GM13977 (cell line): Measurements from ENCODE around the gene CSF3R.

Experiments used
- DNase-seq: peaks from one replicate; pipeline ENCODE4 v3.0.0; 2012; ENCODE audit warnings: low spot score
- in situ Hi-C: fragments of 300-500 bp; cut with MboI; formaldehyde crosslinking; loops from one replicate; pipeline ENCODE4 v1.12.0; 2022; ENCODE audit warnings: low sequenced_read_pairs, low pct_unique_long_range_greater_than_20kb, mixed read lengths, inconsistent platforms; ENCODE audit not compliant: unreplicated experiment
- TF ChIP-seq, protein P1 (sequence below): IDR thresholded peaks from 2 replicates; pipeline ENCODE4 v1.5.1; 2012; ENCODE audit warnings: mild to moderate bottlenecking, control low read depth; ENCODE audit not compliant: insufficient read depth; ENCODE audit errors: extremely low read depth, missing control alignments

Gene CSF3R

DNA sequence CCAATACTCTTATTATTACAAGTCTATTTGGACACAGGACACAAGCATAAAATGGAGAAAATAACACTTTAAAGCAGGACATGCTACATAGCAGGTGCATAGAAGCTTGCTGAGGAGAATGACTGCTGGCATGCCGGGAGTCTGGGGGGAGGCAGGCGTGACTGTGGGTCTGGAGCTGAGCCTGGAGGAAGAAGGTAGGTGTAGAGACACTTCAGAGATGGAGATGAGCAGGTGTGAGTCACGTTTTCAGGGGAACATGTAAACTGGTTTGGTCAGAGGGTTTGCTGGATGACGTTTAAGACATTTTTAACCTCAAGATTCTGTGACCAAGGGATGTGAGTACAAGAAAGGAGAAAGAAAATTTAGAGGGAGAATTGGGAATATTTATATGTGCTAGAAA, 56.9 kb downstream of the CSF3R start:
- TF ChIP-seq, protein P1, sequence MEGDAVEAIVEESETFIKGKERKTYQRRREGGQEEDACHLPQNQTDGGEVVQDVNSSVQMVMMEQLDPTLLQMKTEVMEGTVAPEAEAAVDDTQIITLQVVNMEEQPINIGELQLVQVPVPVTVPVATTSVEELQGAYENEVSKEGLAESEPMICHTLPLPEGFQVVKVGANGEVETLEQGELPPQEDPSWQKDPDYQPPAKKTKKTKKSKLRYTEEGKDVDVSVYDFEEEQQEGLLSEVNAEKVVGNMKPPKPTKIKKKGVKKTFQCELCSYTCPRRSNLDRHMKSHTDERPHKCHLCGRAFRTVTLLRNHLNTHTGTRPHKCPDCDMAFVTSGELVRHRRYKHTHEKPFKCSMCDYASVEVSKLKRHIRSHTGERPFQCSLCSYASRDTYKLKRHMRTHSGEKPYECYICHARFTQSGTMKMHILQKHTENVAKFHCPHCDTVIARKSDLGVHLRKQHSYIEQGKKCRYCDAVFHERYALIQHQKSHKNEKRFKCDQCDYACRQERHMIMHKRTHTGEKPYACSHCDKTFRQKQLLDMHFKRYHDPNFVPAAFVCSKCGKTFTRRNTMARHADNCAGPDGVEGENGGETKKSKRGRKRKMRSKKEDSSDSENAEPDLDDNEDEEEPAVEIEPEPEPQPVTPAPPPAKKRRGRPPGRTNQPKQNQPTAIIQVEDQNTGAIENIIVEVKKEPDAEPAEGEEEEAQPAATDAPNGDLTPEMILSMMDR: no peak
- in situ Hi-C loops: no loop called here
- no peak for DNase-seq

DNA sequence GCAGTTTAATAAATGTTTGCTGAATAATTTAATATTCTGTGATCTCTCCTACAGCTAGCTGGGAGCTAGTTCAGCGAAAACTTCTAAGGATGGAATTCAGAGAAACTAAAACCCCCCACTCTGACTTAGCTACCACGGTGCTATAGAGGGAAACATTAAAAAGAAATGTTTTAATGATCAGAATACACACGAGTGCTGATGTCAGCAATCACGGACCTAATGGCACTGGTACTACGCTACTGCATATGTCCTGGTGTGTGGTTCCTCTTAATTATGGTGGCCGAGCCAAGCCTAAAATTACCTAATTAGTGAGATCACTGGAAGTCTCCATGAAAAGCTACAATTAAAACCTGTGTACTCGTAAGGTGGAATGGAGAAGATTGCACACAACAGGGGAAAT, 61.1 kb downstream of the CSF3R start:
- DNase-seq: no peak
- in situ Hi-C loops: loop anchor here (25.0 kb wide), 1 partner anchor 284 kb away; the partner anchor contains the start of genes COL8A2 and TRAPPC3
- TF ChIP-seq, protein P1: no peak

DNA sequence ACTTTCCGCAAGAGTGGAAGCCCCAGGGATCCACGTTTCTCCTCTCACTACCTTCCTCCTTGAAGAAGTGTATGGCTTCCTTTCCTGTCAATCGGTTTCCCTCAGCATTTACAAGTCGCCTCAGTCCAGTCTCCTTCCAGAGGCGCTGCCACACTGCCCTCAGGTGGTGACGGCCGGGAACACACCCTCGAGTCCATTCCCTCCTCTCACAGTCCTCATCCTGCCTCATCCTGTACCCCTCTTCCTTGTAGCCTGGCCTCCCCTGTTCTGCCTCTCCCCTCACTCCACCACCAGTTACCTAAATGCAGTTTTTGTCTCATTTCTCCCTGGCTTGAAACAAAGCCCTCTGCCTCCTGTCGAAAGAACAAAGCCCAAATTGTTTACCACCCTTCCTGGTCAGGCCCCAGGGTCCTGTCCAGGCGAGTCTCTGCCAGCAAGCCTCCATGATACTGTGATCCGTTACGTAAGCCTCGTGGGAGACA, 61.8 kb downstream of the CSF3R start:
- DNase-seq: peak; percentile 76
- in situ Hi-C loops: loop anchor here (25.0 kb wide), 1 partner anchor 284 kb away; the partner anchor contains the start of genes COL8A2 and TRAPPC3
- TF ChIP-seq, protein P1: peak; percentile 96

DNA sequence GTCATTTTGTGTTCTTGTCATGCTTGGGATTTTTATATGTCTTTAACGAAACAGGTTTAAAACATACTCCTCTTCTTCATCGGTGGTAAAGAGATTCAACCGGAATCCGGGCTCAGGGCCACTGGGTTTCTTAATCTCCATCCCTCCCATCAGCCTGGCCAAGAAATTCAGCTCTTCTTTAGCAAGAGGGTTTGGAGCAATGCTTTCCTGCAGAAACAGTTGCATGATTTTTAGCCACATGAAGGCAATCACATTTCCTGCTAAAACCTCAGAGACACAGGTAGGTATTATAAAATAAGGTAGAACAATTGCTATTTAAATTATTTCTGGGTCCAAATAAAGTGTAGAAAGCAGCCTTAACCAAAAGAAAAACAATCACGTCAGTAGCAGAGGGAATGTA, 62.3 kb downstream of the CSF3R start:
- TF ChIP-seq, protein P1: no peak
- in situ Hi-C loops: loop anchor here (25.0 kb wide), 1 partner anchor 283 kb away; the partner anchor contains the start of genes COL8A2 and TRAPPC3
- DNase-seq: no peak

DNA sequence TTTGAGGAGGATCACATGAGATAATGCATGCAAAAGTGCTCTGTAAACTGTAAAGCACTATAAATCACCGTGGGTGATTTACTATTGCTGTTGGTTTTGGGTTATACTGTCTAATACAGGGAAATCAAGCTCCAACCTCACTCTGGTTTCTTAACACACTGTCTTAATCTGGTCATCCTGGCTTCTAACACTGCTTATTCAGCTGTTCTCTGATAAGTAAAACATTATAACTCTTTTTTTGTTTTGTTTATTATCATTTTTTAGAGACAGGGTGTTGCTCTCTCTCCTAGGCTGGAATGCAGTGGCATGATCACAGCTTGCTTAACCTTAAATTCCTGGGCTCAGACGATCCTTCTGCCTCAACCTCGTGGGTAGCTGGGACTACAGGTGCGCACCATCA, 63.1 kb downstream of the CSF3R start:
- DNase-seq: no peak
- in situ Hi-C loops: loop anchor here (25.0 kb wide), 1 partner anchor 282 kb away; the partner anchor contains the start of genes COL8A2 and TRAPPC3
- TF ChIP-seq, protein P1: no peak

DNA sequence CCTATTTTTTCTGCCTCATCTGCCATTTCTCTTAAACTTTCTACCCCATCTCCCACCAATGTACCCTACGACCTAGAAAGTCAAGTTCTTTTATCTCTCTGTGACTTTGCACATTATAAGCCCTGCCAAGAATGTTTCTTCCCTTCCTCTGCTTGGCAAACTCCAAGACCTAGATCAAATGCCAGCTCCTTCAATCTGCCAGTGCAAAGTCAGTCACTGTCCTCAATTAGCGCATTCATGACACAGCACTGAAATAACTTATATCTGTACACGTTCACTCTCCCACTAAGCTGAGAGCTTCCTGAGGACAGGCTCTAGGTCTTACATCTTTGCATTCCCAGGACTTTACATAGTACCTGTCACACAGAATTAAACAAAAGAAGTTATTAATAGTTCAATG, 63.6 kb downstream of the CSF3R start:
- TF ChIP-seq, protein P1: no peak
- in situ Hi-C loops: loop anchor here (25.0 kb wide), 1 partner anchor 282 kb away; the partner anchor contains the start of genes COL8A2 and TRAPPC3
- no peak for DNase-seq
